Measurements from ENCODE around the gene TSHZ2. TPM values are rescaled to one million over a fixed set of nuclear protein-coding genes. Genes with fewer than 3 reads are reported as not detected.

Gene TSHZ2
- total and polyA plus RNA-seq, 4 donors: 0.93 to 8.8 (median 3.8) TPM

GRCh38 chr20:53237461-53237860, 265.3 kb downstream of the TSHZ2 start:
- Histone ChIP-seq H3K27ac (ENCODE audit: low read depth in 1 of 2, low read length in 1 of 2) (no peak overlapping the region), H3K27me3 (ENCODE audit: control insufficient read depth in 3 of 3, insufficient read depth in 3 of 3, low read length in 2 of 3) (no peaks in the 10 kb centered on the region), H3K4me1 (ENCODE audit: control insufficient read depth in 5 of 5, insufficient read depth in 5 of 5, low read length in 5 of 5) (peaks cover 0 to 4% (median 0%) of the 10 kb centered on the region in 5 donors), H3K9ac (ENCODE audit: insufficient read depth in 1 of 2, low read length in 2 of 2) (no peak overlapping the region), H3K9me3 (ENCODE audit: control insufficient read depth in 4 of 4, insufficient read depth in 3 of 4, low read length in 3 of 4) (no peaks in the 10 kb centered on the region), H3K36me3 (ENCODE audit: control insufficient read depth in 4 of 4, insufficient read depth in 4 of 4, low read length in 4 of 4) (no peaks in the 10 kb centered on the region), H3K4me3 (no peak overlapping the region)
- ATAC-seq (ENCODE audit: insufficient read depth, low FRiP score) (no peak), DNase-seq (no peak)
- WGBS, 2 donors: 93% methylated on average over 8 of the region's 8 CpGs
- no peak for TF ChIP-seq CTCF (IDR thresholded peaks at IDR 0.05; ENCODE audit: control extremely low read depth, extremely low read depth)

GRCh38 chr20:53238121-53238660, 266.0 kb downstream of the TSHZ2 start:
- Histone ChIP-seq H3K27me3 (ENCODE audit: control insufficient read depth in 3 of 3, insufficient read depth in 3 of 3, low read length in 2 of 3) (no peaks in the 10 kb centered on the region), H3K4me1 (ENCODE audit: control insufficient read depth in 5 of 5, insufficient read depth in 5 of 5, low read length in 5 of 5) (peaks cover 0 to 1% (median 0%) of the 10 kb centered on the region in 5 donors), H3K27ac (ENCODE audit: low read depth in 1 of 2, low read length in 1 of 2) (no peak overlapping the region), H3K4me3 (no peak overlapping the region), H3K9me3 (ENCODE audit: control insufficient read depth in 4 of 4, insufficient read depth in 3 of 4, low read length in 3 of 4) (no peaks in the 10 kb centered on the region), H3K9ac (ENCODE audit: insufficient read depth in 1 of 2, low read length in 2 of 2) (no peak overlapping the region), H3K36me3 (ENCODE audit: control insufficient read depth in 4 of 4, insufficient read depth in 4 of 4, low read length in 4 of 4) (no peaks in the 10 kb centered on the region)
- ATAC-seq (ENCODE audit: insufficient read depth, low FRiP score) (no peak), DNase-seq (no peak)
- TF ChIP-seq CTCF (IDR thresholded peaks at IDR 0.05; ENCODE audit: control extremely low read depth, extremely low read depth): no peak
- WGBS, 2 donors: 58 to 68% methylated on average over 3 of the region's 3 CpGs

- H3K4me1 ChIP-seq (ENCODE audit: control insufficient read depth in 5 of 5, insufficient read depth in 5 of 5, low read length in 5 of 5): peaks cover 0 to 33% (median 0%) of the 10 kb centered on the region in 5 donors
- no peak overlapping the region for H3K4me3 ChIP-seq
- H3K27me3 ChIP-seq (ENCODE audit: control insufficient read depth in 3 of 3, insufficient read depth in 3 of 3, low read length in 2 of 3): no peaks in the 10 kb centered on the region
- no peak for TF ChIP-seq CTCF (IDR thresholded peaks at IDR 0.05; ENCODE audit: control extremely low read depth, extremely low read depth)
- no peak overlapping the region for H3K27ac ChIP-seq (ENCODE audit: low read depth in 1 of 2, low read length in 1 of 2)
- H3K9me3 ChIP-seq (ENCODE audit: control insufficient read depth in 4 of 4, insufficient read depth in 3 of 4, low read length in 3 of 4): no peaks in the 10 kb centered on the region
- ATAC-seq (ENCODE audit: insufficient read depth, low FRiP score): no peak
- DNase-seq: no peak
- no peaks in the 10 kb centered on the region for H3K36me3 ChIP-seq (ENCODE audit: control insufficient read depth in 4 of 4, insufficient read depth in 4 of 4, low read length in 4 of 4)
- 92 to 98% methylated on average over 3 of the region's 3 CpGs for WGBS, 2 donors
- no peak overlapping the region for H3K9ac ChIP-seq (ENCODE audit: insufficient read depth in 1 of 2, low read length in 2 of 2)
Observed at GRCh38 chr20:53243152-53243551, 271.0 kb downstream of the TSHZ2 start.

- peaks cover 0 to 33% (median 0%) of the 10 kb centered on the region in 5 donors for H3K4me1 ChIP-seq (ENCODE audit: control insufficient read depth in 5 of 5, insufficient read depth in 5 of 5, low read length in 5 of 5)
- WGBS, 2 donors: 89 to 91% methylated on average over 2 of the region's 2 CpGs
- TF ChIP-seq CTCF (IDR thresholded peaks at IDR 0.05; ENCODE audit: control extremely low read depth, extremely low read depth): no peak
- no peak overlapping the region for H3K4me3 ChIP-seq
- ATAC-seq (ENCODE audit: insufficient read depth, low FRiP score): no peak
- no peaks in the 10 kb centered on the region for H3K9me3 ChIP-seq (ENCODE audit: control insufficient read depth in 4 of 4, insufficient read depth in 3 of 4, low read length in 3 of 4)
- H3K9ac ChIP-seq (ENCODE audit: insufficient read depth in 1 of 2, low read length in 2 of 2): no peak overlapping the region
- DNase-seq: peak in 1 of 3 donors; percentile 34
- no peaks in the 10 kb centered on the region for H3K36me3 ChIP-seq (ENCODE audit: control insufficient read depth in 4 of 4, insufficient read depth in 4 of 4, low read length in 4 of 4)
- H3K27me3 ChIP-seq (ENCODE audit: control insufficient read depth in 3 of 3, insufficient read depth in 3 of 3, low read length in 2 of 3): no peaks in the 10 kb centered on the region
- no peak overlapping the region for H3K27ac ChIP-seq (ENCODE audit: low read depth in 1 of 2, low read length in 1 of 2)
Observed at GRCh38 chr20:53244711-53245110, 272.6 kb downstream of the TSHZ2 start.
